ENCODE results near the gene TUBGCP3.

GRCh38 chr13:112574416-112574815 is 13.5 kb downstream of the TUBGCP3 start:
- TF ChIP-seq EP300 (IDR thresholded peaks at IDR 0.05) = no peak
- TF ChIP-seq, protein P1, sequence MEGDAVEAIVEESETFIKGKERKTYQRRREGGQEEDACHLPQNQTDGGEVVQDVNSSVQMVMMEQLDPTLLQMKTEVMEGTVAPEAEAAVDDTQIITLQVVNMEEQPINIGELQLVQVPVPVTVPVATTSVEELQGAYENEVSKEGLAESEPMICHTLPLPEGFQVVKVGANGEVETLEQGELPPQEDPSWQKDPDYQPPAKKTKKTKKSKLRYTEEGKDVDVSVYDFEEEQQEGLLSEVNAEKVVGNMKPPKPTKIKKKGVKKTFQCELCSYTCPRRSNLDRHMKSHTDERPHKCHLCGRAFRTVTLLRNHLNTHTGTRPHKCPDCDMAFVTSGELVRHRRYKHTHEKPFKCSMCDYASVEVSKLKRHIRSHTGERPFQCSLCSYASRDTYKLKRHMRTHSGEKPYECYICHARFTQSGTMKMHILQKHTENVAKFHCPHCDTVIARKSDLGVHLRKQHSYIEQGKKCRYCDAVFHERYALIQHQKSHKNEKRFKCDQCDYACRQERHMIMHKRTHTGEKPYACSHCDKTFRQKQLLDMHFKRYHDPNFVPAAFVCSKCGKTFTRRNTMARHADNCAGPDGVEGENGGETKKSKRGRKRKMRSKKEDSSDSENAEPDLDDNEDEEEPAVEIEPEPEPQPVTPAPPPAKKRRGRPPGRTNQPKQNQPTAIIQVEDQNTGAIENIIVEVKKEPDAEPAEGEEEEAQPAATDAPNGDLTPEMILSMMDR (IDR thresholded peaks at IDR 0.05) = no peak
- TF ChIP-seq POLR2A (IDR thresholded peaks at IDR 0.05) = no peak

Measured in tibial nerve (tissue), 4 donors.